ENCODE results near the gene GRM6. TPM values are rescaled to one million over a fixed set of nuclear protein-coding genes. Genes with fewer than 3 reads are reported as not detected.

Gene GRM6
- total RNA-seq, 1 donor from 2014 or later, result under 0.01 TPM

DNA sequence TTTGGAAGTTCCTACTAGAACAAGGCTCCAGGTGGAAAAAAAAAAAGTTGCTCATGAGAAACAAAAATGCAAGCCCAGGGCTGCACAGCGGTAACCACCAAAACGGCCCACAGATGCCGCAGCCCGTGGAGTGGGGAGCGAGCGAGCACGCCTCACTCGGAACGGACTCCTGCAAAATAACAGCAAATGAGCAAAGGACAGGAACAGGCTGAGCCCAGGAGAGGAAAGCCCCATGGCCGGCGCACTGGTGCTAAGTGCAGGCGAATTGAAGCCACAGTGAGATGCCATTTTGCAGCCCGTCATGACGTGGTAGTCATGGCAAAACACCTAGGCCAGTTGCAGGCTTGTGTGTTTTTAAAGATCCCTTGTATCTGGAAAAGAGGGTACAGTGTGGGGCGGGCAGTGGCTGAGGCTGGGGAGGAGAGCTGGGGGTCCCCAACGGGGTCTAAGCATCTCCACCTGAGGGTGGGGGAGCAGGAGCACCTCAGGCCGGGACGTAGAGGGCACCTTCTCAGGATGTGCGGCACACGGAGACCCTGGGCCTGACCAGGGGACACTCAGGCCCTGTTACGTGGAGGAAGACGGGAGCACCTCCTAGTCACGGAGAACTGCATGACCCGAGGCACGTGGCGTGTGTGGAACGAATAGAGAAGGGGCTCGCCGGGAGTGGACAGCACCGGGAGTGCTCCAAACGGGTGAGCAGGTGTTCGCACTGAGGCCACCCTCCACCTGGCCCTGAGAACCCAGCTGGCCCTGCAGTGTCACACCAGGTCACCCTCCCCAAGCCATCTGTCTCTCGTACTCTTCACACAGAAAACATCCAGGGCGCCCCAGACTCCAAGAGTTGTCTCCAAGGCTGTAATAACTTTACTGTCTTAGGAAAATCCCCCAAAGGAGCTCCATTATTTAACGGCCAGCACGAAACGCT is 10.7 kb downstream of the GRM6 start:
- DNase-seq (ENCODE audit: low spot score in 2 of 2) (no peak), FAIRE-seq (no peak)

- DNase-seq (ENCODE audit: low spot score in 2 of 2), result no peak
- FAIRE-seq, result no peak
These were observed 11.4 kb downstream of the GRM6 start for GRCh38 chr5:178983728-178984127.

- FAIRE-seq (no peak), DNase-seq (ENCODE audit: low spot score in 2 of 2) (no peak)
These were observed 12.2 kb downstream of the GRM6 start for GRCh38 chr5:178982941-178983340.

- DNase-seq (ENCODE audit: low spot score in 2 of 2), result no peak
- no peak for FAIRE-seq
These were observed 13.7 kb downstream of the GRM6 start for GRCh38 chr5:178981381-178981780.

GRCh38 chr5:178965465-178966055 is 29.6 kb downstream of the GRM6 start:
- FAIRE-seq, result no peak
- no peak for DNase-seq (ENCODE audit: low spot score in 2 of 2)

- DNase-seq (ENCODE audit: low spot score in 2 of 2), result peak in 1 of 2 donors; percentile 58
- no peak for FAIRE-seq
These were observed 53.8 kb downstream of the GRM6 start for GRCh38 chr5:178941361-178941760.

DNA sequence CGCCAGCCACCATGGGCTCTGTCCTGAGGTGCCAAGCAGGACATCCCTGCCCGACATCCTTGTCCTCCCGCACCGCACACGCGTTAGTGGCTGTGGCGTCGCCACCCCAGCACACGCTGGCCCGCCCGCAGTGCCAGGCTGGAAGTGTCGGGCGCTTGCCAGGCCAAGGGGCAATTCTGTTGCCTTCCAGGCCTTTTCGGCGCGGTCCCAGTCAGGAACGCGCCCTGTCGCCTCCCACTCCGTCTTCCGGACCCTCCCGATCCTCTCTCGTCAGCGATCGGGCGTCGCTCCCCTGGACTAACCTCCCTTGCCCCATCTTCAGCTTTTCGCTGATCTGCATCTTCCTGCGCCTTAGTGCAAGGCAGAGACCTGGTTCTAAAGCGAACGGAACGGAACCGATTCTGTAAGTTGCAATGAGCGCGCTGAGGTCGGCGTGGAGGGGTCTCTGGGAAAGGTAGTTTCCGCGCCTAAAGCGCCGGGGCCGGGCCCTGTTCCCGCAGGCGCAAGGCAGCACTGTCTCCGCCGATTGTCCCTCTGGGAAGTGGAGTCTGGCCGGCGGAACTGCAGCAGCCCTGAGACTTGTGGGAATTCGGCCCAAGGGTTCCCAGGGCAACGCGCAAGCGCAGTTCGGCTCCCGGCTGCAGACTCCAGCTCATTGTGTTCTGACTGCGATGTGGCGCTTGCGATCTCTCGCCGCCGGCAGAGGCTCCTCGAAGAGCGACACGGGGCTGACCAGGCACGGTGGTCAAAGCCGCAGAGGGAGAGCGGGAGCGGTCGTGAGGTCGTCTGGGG is 54.4 kb downstream of the GRM6 start, which contains the start of gene ZNF454:
TSS of gene ZNF454 (plus strand) at position 630 of the 792 bp plus-strand sequence. CDS start 1,594 bp downstream, outside the sequence.
- DNase-seq (ENCODE audit: low spot score in 2 of 2), result peak; percentile 94 to 98

GRCh38 chr5:178931846-178932760 is 63.0 kb downstream of the GRM6 start:
- FAIRE-seq, result no peak

More for the DNA sequence above, 54.4 kb downstream of the GRM6 start, which contains the start of gene ZNF454:
- no peak for FAIRE-seq

More at GRCh38 chr5:178931846-178932760, 63.0 kb downstream of the GRM6 start:
- no peak for DNase-seq (ENCODE audit: low spot score in 2 of 2)

Other genes starting within 250 kb of the GRM6 start
- 29.8 TPM for gene ZNF354B, start 135.4 kb downstream of the GRM6 start, total RNA-seq
- gene ZFP2, start 99.4 kb downstream of the GRM6 start, total RNA-seq, result 8.2 TPM
- gene ZNF454, start 54.1 kb downstream of the GRM6 start, total RNA-seq, result 9.0 TPM
- gene ZNF879, start 28.5 kb upstream of the GRM6 start, total RNA-seq, result 16.7 TPM
- gene ZNF354C, start 65.1 kb upstream of the GRM6 start, total RNA-seq, result 55.0 TPM